Activated CD8-positive, alpha-beta memory T cell treated with anti-CD3 and anti-CD28 coated beads, Interleukin-2, amount 50 U/mL, for 24 hours (primary cell): Measurements from ENCODE around the gene YAP1.

Source experiments
- DNase-seq: peaks from one replicate; pipeline ENCODE4 v3.0.0-alpha.2; 2020; ENCODE audit errors: extremely low read depth

The YAP1 gene

DNA sequence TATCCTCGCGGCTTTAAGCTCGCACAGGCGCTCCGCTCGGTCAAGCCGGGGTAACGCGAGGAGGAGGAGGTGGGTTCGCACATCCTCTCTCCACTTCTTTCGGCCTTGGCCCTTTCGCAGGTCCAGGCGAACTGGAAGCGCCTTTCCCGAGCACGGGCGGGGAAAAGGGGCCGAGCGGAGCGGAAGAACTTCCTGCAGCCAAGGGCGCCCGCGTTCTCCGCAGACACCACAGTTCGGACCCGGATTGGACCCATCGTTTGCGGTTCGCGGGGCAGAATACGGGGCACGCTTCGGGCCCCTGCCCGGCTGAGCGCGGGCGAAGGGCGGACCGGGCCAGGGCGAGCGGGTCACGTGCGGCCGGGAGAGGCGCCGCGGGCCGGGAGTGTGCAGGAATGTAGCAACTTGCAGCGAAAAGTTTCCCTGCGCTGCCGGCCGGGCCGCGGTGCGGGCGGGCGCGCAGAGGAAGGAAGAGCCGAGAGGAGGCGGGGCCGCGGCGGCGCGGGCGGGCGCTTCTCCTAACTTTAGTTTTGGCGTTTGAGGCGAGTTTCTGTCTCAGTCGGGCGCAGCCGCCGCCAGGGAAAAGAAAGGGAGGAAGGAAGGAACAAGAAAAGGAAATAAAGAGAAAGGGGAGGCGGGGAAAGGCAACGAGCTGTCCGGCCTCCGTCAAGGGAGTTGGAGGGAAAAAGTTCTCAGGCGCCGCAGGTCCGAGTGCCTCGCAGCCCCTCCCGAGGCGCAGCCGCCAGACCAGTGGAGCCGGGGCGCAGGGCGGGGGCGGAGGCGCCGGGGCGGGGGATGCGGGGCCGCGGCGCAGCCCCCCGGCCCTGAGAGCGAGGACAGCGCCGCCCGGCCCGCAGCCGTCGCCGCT, at the start of gene YAP1:
Gene YAP1, plus strand, starts transcription at position 552 of the 865 bp plus-strand sequence. CDS start 402 bp downstream, outside the sequence.
- DNase-seq = peak; percentile 13

DNA sequence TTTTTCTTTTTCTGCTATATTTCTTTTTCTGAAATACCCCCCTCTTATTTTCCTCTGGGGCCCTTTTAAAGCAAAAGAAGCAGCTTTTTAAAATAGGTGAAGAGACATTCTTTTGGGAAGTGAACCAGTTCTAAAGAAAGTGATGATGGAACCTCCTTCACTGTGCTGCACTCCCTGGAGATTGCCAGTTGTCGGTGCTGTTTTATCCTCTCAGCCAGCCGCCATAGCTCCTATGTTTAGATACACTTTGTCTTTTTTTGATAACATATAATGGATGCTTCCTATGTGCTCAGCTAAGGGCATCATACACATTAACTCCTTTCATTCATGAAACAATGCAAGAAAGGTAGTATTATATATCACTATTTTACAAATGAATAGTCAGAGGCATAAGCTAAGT, 49.0 kb upstream of the YAP1 start:
- DNase-seq = no peak

DNA sequence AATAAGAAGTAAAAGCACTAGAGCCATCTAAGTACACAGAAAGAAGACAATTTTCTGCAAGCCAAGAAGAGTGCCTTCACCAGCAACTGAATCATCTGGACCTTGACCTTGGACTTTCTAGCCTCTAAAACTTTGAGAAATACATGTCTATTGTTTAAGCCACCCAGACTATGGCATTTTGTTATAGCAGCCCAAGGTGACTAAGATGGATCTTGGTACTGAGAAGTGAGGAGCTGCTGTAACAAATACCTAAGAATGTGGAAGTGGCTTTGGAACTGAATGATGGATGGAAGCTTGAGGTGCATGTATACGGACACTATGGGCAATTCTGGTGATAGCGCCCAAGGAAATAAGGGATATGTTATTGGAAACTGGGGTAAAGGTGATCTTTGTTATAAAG, 48.1 kb upstream of the YAP1 start:
- no peak for DNase-seq

DNA sequence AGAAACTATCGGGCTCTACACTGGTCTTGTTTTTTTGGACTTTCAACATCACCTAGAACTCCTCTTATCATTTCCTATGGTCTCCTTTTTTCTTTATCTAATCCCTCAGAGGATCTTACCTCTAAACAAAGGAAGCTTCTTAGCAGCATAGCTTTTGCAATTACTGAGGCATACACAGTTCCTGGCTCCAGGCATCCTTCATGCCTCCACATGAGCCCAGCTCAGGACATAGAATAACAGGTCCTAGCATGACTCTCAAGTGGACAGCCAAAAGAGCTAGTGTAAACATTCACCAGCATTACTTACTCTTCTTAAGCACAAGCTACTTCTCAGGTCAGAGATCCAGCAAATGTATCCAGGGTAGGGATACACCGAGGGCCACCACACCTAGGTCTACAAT, 45.9 kb upstream of the YAP1 start:
- no peak for DNase-seq

DNA sequence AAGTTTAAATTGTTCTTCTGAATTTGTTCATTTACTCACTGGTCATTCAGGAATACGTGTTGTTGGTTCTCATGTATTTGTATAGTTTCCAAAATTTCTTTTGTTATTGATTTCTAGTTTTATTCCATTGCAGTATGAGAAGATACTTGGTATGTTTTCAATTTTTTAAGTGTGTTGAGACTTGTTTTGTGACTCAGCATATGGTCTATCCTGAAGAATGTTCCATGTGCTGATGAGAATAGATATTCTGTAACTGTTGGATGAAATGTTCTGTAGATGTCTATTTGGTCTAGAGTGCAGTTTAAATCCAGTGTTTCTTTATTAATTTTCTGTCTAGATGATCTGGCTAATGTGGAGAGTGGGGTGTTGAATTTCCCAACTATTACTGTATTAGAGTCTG, 39.5 kb upstream of the YAP1 start:
- no peak for DNase-seq

DNA sequence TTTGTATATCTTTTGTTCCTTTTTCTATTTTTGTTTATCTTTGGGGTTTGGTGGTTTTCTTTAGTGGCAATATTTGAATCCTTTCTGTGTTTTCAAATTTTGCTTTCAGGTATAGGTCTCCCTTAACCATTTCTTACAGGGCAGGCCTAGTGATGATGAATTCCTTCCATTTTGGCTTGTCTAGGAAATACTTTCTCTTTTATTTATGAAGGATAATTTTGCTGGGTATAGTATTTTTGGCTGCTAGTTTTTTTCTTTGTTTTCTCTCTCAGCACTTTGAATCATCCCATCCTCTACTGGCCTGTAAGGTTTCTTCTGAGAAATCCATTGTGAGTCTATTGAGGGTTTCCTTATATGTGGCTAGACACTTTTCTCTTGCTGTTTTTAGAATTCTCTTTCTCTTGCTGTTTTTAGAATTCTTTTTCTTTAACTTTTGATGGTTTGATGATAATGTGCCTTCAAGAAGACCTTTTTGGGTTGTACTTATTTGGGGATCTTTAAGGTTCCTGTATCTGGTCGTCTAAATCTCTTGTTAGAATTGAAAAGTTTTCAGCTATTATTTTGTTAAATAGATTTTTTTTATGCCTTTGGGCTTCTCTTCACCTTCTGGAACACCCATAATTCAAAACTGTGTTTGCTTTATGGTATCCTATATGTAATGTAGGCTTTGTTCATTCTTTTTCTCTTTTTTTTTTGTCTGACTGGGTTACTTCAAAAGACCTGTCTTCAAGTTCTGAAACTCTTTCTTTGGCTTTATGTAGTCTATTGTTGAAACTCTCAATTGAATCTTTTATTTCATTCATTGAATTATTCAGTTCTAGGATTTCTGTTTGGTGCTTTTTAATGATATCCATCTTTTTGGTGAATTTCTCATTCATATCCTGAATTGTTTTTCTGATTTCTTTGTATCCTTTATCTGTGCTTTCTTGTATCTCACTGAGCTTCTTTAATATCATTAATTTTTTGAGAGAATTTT, 38.5 kb upstream of the YAP1 start:
- DNase-seq = no peak

DNA sequence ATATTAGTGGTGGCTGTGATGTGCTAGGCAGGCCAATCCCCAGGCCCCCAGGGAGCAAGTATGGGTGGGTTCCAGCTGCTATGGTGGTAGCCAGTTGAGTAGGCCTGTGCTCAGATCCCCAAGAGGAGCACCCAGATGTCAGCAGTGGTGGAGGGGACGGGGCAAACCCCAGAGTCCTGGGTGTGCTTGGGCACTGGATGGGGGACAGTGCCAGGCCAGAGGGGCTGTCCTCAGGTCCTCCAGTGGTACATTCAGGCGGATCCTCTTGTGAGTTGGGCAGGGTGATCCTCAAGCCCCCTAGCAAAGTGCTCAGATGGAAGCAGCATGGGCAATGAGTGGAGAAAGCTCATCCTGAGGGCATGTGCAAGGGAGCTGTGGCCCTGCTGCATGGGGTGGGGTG, 37.0 kb upstream of the YAP1 start:
- DNase-seq = no peak

DNA sequence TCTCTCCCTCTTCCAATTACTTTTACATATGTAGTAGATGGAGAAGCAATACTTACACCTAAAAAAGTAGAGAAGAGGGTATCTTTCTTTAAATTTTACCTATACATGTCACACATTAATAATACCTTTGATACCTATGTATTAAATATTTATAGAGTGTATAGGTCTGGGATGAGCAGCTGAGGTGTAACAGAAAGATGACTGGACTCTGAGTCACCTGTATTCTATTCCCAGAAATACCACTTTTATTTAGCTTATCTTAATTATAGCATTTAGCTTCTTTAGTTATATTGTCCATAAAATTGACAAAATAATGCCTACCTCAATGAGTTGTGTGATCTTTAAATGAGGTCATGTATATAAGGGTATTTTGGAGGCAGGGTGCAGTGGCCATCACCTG, 30.6 kb upstream of the YAP1 start:
- no peak for DNase-seq

DNA sequence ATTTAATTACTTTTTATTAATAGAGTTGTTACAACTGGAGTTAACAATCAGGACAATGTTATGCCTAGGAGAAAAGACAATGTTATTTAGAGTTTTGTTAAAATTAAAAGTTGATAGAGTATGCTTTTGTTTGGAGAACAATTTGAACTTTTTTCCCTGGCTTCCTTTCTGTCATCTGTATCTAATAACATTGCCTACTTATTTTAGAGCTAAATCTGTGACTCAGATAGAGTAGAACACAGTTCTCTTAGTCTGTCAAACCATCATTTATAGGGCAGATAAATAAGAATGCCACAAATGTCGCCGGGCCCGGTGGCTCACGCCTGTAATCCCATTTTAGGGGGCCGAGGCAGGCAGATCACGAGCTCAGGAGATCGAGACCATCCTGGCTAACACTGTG, 28.9 kb upstream of the YAP1 start:
- DNase-seq = no peak

DNA sequence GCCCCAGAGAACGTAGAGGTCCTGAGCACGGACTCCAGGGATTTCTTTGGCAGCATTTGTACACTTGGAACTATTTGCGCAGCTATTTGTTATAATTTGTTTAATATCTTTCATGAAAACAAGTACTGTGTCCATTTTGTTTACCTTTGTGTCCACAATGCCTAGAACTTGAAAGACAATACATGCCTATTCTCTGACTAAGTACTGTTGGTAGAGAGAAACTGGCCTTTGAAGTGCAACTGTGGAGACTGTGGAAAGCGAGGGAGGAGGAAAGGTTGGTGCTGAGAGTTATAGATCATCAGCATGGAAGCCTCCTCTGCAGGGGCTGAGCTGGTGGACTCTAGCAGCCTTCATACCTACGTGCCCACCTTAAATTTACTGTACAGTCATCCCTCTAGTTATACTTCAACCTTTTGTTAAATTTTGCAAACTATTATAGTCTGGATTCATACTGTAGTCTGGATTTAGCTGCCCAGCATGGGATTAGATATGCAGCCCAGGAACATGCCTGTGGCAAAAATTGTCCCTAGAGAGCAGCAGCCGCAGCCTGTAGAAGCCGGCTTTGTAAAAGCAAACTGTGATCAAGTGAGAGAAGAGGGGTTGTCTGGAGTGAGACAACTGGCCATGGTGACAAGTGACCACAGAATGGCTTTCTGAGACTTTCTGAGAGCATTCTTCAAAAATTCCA, 24.2 kb upstream of the YAP1 start:
- no peak for DNase-seq

DNA sequence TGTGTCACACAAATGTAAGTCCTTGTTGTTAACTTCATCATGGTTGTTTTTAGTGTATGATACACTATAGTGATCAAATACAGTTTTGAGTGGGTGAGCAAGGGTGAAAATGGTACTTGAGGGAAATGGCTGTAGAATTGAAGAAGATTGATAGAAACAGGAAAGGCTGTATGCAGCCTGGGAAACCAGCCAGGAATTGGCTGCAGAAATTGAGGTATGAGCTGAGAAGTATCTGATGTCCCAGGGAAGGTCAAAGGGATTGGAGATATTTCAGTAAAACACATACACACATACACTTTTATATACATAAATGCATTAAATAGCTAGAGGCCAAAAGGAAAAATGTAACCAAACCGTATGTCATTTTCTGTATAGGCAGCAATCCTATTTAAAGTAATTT, 13.1 kb upstream of the YAP1 start:
- DNase-seq = no peak

DNA sequence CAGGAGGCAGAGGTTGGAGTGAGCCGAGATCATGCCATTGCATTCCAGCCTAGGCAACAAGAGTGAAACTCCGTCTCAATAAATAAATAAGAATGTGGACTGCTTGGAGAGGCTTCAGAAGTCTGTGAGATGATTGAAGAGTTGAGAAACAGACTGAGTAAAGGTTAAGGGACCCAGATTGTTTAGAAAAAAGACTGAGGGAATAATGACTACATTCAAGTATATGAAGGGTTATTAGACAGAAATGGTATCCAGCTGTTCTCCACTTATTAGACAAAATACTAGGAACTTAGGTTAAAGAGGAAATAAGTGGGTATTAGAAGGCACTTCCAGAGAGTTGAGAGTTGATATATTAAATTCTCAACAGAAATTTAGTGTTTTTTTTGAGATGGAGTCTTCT, 10.5 kb upstream of the YAP1 start:
- DNase-seq = no peak

DNA sequence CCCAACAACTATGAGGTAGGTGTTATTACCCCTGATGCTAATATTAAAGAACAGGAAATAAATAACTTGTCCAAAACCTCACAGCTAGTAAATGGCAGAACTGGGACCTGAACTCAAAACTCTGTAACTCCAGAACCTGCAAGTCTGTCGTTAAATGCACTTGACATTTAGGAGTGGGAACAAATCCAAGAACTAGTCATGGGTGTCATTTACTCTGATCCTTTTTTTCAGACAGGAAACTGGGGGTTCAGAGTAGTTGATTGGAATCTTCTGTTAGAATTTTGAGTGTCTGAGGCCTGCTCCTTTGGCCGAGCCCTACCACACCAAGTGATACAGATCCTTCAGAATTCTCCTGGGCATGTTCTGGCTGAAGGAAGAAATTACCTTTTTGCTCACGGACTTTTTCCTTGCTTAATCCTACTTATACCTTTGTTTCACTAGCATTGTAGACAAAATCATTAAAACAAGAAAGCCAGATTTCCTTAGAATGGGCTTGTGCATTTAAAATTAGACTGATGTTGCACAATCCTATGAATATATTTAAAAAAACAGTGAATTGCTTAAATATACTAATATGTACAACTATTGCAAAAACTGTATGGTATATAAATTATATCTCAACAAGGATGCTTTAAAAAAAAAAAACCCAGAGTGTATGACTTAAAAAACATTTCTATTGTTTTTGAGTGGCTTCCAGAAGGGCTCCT, 1.4 kb upstream of the YAP1 start:
- DNase-seq = no peak

DNA sequence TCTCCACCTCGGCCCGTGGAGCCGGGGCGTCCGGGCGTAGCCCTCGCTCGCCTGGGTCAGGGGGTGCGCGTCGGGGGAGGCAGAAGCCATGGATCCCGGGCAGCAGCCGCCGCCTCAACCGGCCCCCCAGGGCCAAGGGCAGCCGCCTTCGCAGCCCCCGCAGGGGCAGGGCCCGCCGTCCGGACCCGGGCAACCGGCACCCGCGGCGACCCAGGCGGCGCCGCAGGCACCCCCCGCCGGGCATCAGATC, 439 bp downstream of the YAP1 start:
- no peak for DNase-seq

DNA sequence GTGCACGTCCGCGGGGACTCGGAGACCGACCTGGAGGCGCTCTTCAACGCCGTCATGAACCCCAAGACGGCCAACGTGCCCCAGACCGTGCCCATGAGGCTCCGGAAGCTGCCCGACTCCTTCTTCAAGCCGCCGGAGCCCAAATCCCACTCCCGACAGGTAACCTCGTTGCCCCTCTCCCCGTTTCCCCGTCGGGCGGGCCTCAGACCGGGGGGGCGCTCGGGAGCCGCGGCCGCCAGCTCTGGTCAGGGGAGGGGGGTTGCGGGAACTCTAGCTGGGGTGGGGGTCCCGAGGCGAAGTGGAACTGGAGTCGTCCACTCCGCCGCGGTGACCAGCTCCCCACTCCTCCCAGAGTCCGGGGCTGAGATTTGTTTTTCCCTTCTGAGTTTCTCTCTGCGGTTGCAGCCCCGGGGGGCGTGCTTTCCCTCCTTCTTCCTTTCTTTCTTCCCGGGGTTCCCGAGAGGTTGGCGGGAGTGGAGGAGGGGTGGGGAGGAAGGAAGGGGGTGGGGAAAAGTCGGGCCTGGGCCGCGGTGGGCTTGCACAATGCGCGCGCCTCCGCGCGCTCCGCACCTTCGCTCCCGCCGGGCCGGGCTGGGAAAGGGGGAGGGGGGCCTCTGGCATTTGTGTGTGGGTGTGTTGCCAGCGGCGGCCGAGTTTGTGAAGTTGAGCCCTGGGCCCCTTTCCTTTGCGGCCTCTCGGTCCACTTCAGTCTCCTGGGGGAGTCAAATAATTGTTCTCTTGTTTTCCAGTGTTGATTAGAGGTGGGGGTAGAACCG, 952 bp downstream of the YAP1 start:
- DNase-seq = no peak

DNA sequence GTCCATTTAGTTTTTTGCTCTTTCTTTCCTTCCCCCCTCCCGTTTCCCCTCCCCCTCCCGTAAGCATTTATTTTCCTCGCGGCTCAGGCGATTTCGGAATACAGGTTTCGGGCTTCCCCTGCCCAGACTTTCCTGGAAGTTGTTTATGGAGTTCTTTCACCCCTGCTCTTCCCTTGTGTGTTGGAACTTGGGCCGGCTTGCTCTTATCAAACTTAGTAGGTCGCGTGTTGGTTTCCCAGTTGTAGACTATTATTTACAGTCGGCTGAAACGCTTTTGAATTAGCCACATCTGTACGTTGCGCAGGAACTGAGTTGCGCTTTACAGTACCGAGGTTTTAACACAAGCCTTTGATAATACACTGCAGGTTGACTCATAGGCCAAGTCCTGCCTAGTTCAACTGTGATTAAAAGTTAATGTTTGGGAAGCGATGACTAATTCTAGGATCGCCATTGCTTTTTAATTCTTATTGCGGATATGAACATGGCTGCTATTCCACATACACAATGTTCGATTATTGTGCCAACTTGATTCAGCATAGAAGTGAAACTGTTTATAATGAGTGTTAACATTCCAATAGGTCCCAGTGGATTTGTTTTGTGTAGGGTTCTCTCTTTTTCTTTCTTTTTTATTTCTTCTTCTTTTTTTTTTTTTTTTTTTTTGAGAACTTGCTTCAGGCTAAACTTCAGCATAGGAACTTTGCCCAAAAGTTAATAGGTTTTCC, 1.7 kb downstream of the YAP1 start:
- DNase-seq = no peak

DNA sequence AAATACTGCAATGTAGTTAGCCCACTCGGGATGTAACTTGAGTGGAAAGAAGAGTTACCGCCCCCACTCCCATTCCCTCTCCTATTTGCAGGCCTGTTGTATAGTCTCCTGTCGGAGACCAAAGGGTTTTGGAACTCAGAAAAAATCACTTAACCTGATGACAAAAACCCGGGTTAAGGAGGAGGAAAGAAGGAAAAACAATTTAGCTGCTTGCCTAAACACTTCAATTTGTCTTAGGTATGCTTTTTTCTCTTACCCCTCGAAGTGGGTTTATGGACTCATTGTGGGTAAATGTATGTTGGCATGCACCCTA, 2.2 kb downstream of the YAP1 start:
- DNase-seq = no peak

DNA sequence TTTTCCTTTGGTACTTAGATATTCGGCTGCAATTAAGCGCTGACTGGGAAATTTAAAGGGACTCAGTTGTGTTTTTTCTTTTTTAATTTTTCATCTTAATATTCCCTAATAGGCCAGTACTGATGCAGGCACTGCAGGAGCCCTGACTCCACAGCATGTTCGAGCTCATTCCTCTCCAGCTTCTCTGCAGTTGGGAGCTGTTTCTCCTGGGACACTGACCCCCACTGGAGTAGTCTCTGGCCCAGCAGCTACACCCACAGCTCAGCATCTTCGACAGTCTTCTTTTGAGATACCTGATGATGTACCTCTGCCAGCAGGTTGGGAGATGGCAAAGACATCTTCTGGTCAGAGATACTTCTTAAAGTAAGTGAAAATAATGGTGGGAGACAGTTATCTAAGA, 3.8 kb downstream of the YAP1 start:
- no peak for DNase-seq

DNA sequence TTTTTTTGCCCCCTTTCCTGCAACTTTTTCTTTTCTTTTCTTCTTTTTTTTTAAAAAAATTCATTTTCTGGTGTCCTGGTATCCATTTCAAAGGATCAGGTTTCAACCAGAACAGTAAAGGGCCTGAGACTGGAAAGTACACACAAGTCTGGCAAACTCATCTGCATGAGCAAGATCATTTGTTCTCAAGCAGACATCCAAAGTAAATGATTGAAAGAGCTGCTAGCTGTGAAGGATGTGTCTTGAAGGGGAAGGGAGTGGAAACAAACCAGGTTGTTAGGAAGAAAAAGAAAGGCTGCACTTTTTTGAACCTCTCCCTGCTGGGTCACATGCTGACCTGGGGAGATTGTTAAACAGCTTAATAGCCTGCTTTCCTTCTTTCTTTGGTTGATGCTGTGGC, 5.3 kb downstream of the YAP1 start:
- DNase-seq = no peak

DNA sequence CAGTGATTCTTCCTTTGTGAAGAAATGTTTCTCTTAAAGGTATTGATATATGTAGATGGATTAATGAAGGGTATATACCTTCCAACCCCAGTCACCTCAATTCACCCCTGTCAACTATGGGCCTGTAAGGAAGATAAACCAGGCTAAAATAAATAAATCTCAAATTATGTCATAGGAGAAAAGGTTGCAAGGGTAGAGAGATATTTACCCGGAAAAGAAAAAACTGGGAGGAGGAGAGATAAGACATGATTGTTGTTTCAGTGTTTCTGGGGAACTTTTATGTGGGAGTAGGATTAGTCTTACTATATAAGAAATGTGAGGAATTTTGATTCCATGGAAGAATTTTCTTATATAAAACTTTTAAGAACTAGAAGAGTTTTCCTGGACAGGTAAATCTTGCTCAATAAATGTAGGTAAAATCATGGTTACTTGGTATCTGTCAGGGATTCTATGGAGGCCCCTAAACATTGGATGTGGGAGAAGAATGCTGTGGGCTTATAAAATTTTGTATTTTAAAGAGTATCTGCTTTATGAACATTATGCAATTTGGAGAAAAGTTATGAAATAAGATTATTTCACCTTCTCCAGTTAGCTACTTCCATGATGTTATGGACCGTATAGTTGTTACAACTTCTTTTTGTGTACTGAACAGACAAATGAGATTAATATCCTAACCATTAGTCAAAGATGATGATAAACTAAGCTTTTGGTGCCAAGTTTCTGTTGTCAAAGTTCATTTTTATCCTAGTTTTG, 6.4 kb downstream of the YAP1 start:
- no peak for DNase-seq
